HEK293 (cell line): ENCODE data around the gene FLVCR1.

ENCODE experiments used
- PBX3 ChIP-seq: sonication (generic); formaldehyde crosslinking; IDR thresholded peaks from 2 replicates; pipeline ENCODE4 v1.8.1; 2022; ENCODE audit warnings: mild to moderate bottlenecking, moderate library complexity, missing genetic modification reagents
- ZBTB11 ChIP-seq: fragments of 450-650 bp; formaldehyde crosslinking; conservative IDR thresholded peaks from 2 replicates; pipeline ENCODE4 v1.5.1; 2016; ENCODE audit warnings: low read depth, missing biosample characterization, missing genetic modification characterization
- ZBTB20 ChIP-seq: fragments of 450-650 bp; formaldehyde crosslinking; IDR thresholded peaks from 2 replicates; pipeline ENCODE4 v1.5.1; 2016; ENCODE audit warnings: missing biosample characterization, missing genetic modification characterization
- ZNF138 ChIP-seq: fragments of 450-650 bp; formaldehyde crosslinking; IDR thresholded peaks from 2 replicates; pipeline ENCODE4 v1.5.1; 2016; ENCODE audit warnings: missing biosample characterization, missing genetic modification characterization, borderline replicate concordance
- ZNF174 ChIP-seq: fragments of 450-650 bp; formaldehyde crosslinking; IDR thresholded peaks from 2 replicates; pipeline ENCODE4 v1.5.0; 2017; ENCODE audit warnings: missing biosample characterization, mild to moderate bottlenecking, missing genetic modification characterization
- ZNF19 ChIP-seq: fragments of 450-650 bp; formaldehyde crosslinking; IDR thresholded peaks from 2 replicates; pipeline ENCODE4; 2016; ENCODE audit warnings: missing biosample characterization, missing genetic modification characterization, low read depth
- ZNF501 ChIP-seq: fragments of 450-650 bp; formaldehyde crosslinking; IDR thresholded peaks from 2 replicates; pipeline ENCODE4 v1.5.1; 2016; ENCODE audit warnings: missing biosample characterization, missing genetic modification characterization
- TF ChIP-seq, protein P1 (sequence below): fragments of 450-650 bp; formaldehyde crosslinking; IDR thresholded peaks from 2 replicates; pipeline ENCODE4 v1.5.1; 2016; ENCODE audit warnings: missing biosample characterization, missing genetic modification characterization

GRCh38 chr1:212858461-212859265 lies 588 bp downstream of the FLVCR1 start:
- TF ChIP-seq, protein P1, sequence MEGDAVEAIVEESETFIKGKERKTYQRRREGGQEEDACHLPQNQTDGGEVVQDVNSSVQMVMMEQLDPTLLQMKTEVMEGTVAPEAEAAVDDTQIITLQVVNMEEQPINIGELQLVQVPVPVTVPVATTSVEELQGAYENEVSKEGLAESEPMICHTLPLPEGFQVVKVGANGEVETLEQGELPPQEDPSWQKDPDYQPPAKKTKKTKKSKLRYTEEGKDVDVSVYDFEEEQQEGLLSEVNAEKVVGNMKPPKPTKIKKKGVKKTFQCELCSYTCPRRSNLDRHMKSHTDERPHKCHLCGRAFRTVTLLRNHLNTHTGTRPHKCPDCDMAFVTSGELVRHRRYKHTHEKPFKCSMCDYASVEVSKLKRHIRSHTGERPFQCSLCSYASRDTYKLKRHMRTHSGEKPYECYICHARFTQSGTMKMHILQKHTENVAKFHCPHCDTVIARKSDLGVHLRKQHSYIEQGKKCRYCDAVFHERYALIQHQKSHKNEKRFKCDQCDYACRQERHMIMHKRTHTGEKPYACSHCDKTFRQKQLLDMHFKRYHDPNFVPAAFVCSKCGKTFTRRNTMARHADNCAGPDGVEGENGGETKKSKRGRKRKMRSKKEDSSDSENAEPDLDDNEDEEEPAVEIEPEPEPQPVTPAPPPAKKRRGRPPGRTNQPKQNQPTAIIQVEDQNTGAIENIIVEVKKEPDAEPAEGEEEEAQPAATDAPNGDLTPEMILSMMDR: no peak; the same call in none of the 2 replicates
- TF ChIP-seq ZBTB20 (tag by site-specific recombination) (no peak), ZNF19 (no peak), PBX3 (no peak; the same call in 1 of the 2 replicates), ZBTB11 (no peak), ZNF501 (tag by site-specific recombination) (no peak), ZNF138 (tag by site-specific recombination) (no peak), ZNF174 (tag by site-specific recombination) (no peak)
